ENCODE measurements around the gene SSTR4.
"Not testable (repeated sequence)": the region's sequence is repeated elsewhere in the genome, so short reads cannot be mapped to it uniquely, and the experiment has no call there.

SSTR4 gene

GRCh38 chr20:23018432-23018831, 16.7 kb upstream of the SSTR4 start:
- DNase-seq (ENCODE audit: low read depth in 4 of 4, low spot score in 1 of 4): no peak

- no peak for DNase-seq (ENCODE audit: low read depth in 4 of 4, low spot score in 1 of 4)
Observed at GRCh38 chr20:23018941-23019340, 16.2 kb upstream of the SSTR4 start.

- DNase-seq (ENCODE audit: low read depth in 4 of 4, low spot score in 1 of 4): no peak
Observed at GRCh38 chr20:23019403-23019802, 15.7 kb upstream of the SSTR4 start.

GRCh38 chr20:23020230-23021018, 14.7 kb upstream of the SSTR4 start:
- no peak for DNase-seq (ENCODE audit: low read depth in 4 of 4, low spot score in 1 of 4)

- no peak for DNase-seq (ENCODE audit: low read depth in 4 of 4, low spot score in 1 of 4)
Observed at GRCh38 chr20:23021541-23021940, 13.6 kb upstream of the SSTR4 start.

- no peak for DNase-seq (ENCODE audit: low read depth in 4 of 4, low spot score in 1 of 4)
Observed at GRCh38 chr20:23021951-23022350, 13.2 kb upstream of the SSTR4 start.

- no peak for DNase-seq (ENCODE audit: low read depth in 4 of 4, low spot score in 1 of 4)
Observed at GRCh38 chr20:23022849-23023248, 12.3 kb upstream of the SSTR4 start.

GRCh38 chr20:23023621-23024177, 11.4 kb upstream of the SSTR4 start:
- DNase-seq (ENCODE audit: low read depth in 4 of 4, low spot score in 1 of 4): no peak

- no peak for DNase-seq (ENCODE audit: low read depth in 4 of 4, low spot score in 1 of 4)
Observed at GRCh38 chr20:23024701-23025100, 10.4 kb upstream of the SSTR4 start.

- not testable (repeated sequence) for DNase-seq (ENCODE audit: low read depth in 4 of 4, low spot score in 1 of 4)
Observed at GRCh38 chr20:23025503-23025902, 9.6 kb upstream of the SSTR4 start.

GRCh38 chr20:23027721-23028120, 7.4 kb upstream of the SSTR4 start:
- no peak for DNase-seq (ENCODE audit: low read depth in 4 of 4, low spot score in 1 of 4)

GRCh38 chr20:23028392-23028791, 6.7 kb upstream of the SSTR4 start:
- no peak for DNase-seq (ENCODE audit: low read depth in 4 of 4, low spot score in 1 of 4)

- no peak for DNase-seq (ENCODE audit: low read depth in 4 of 4, low spot score in 1 of 4)
Observed at GRCh38 chr20:23029324-23029723, 5.8 kb upstream of the SSTR4 start.

- no peak for DNase-seq (ENCODE audit: low read depth in 4 of 4, low spot score in 1 of 4)
Observed at GRCh38 chr20:23031346-23031745, 3.8 kb upstream of the SSTR4 start.

- no peak for DNase-seq (ENCODE audit: low read depth in 4 of 4, low spot score in 1 of 4)
Observed at GRCh38 chr20:23032056-23032749, 2.9 kb upstream of the SSTR4 start.

- DNase-seq (ENCODE audit: low read depth in 4 of 4, low spot score in 1 of 4): no peak
Observed at GRCh38 chr20:23032750-23033078, 2.4 kb upstream of the SSTR4 start.

GRCh38 chr20:23033918-23034317, 1.2 kb upstream of the SSTR4 start:
- no peak for DNase-seq (ENCODE audit: low read depth in 4 of 4, low spot score in 1 of 4)

GRCh38 chr20:23035731-23036130, 619 bp downstream of the SSTR4 start:
- no peak for DNase-seq (ENCODE audit: low read depth in 4 of 4, low spot score in 1 of 4)

- DNase-seq (ENCODE audit: low read depth in 4 of 4, low spot score in 1 of 4): no peak
Observed at GRCh38 chr20:23036371-23036770, 1.3 kb downstream of the SSTR4 start.

GRCh38 chr20:23037017-23037481, 1.9 kb downstream of the SSTR4 start:
- DNase-seq (ENCODE audit: low read depth in 4 of 4, low spot score in 1 of 4): no peak

- DNase-seq (ENCODE audit: low read depth in 4 of 4, low spot score in 1 of 4): no peak
Observed at GRCh38 chr20:23039136-23039875, 4.2 kb downstream of the SSTR4 start.
